GM12878 (cell line): ENCODE data around the gene CFAP90. TPM values are rescaled to one million over a fixed set of nuclear protein-coding genes. Genes with fewer than 3 reads are reported as not detected.

ENCODE experiments used
- ATAC-seq: fragments of 200-7000 bp; cut with Tn5 transposase; 3 replicates; pipeline ENCODE4 v1.9.1; 2020; ENCODE audit warnings: mild to moderate bottlenecking, moderate library complexity
- BruUV-seq: library from RNA; stranded (reverse); fragments of 400-500 nt; replicated peaks from 2 replicates; lab custom pipeline; 2021; lab: Mats Ljungman, UMichigan
- CTCF ChIA-PET: fragments of 300-600 bp; sonication (Branson Sonifier 250); formaldehyde crosslinking; extraction: SDS; loops from one replicate; lab custom pipeline; 2021; ENCODE audit warnings: inconsistent platforms; lab: Yijun Ruan, JAX
- POLR2A ChIA-PET: fragments of 350-600 bp; formaldehyde crosslinking; extraction: SDS; loops from one replicate; lab custom pipeline; 2021; ENCODE audit warnings: inconsistent platforms; lab: Charles Lee
- RAD21 ChIA-PET: fragments of 300-600 bp; sonication (Branson Sonifier 250); formaldehyde crosslinking; loops from one replicate; lab custom pipeline; 2023; ENCODE audit warnings: antibody characterized with exemption; ENCODE audit not compliant: unreplicated experiment; lab: Charles Lee
- SMC1A ChIA-PET: fragments of 300-600 bp; sonication (Branson Sonifier 250); formaldehyde crosslinking; loops from one replicate; lab custom pipeline; 2023; ENCODE audit not compliant: unreplicated experiment, uncharacterized antibody; lab: Charles Lee
- DNase-seq: peaks from one replicate; pipeline ENCODE4 v3.0.0-alpha.2; 2011; ENCODE audit warnings: low read depth, low spot score
- FAIRE-seq: peaks from 3 replicates; lab custom pipeline; 2011; peaks lifted over from hg19 to GRCh38; lab: Jason Lieb, UNC
- H2AFZ ChIP-seq: 2 replicates; pipeline ENCODE4 v1.6.0; 2011; ENCODE audit warnings: low read depth, low read length, control low read depth; ENCODE audit not compliant: control insufficient read depth
- H3K27ac ChIP-seq: 2 replicates; pipeline ENCODE4 v1.5.1; 2011; ENCODE audit warnings: control low read depth; ENCODE audit not compliant: control insufficient read depth, insufficient read depth
- H3K27me3 ChIP-seq, 2 experiments: replicated peaks in 1 of 2; 2 replicates each; pipeline versions ENCODE4 v1.6.0 to v1.6.1; 2011; ENCODE audit warnings: low read length in 1 of 2; ENCODE audit not compliant: control insufficient read depth in 2 of 2, insufficient read depth in 2 of 2
- H3K36me3 ChIP-seq, 2 experiments: 2 replicates each; pipeline ENCODE4 v1.5.1; 2011; ENCODE audit warnings: low read length in 1 of 2; ENCODE audit not compliant: control insufficient read depth in 2 of 2, insufficient read depth in 2 of 2
- H3K4me1 ChIP-seq: 2 replicates; pipeline ENCODE4 v1.6.1; 2011; ENCODE audit warnings: mild to moderate bottlenecking, low read length, moderate library complexity, mixed read lengths; ENCODE audit not compliant: control insufficient read depth, insufficient read depth
- H3K4me2 ChIP-seq: 2 replicates; pipeline ENCODE4 v1.6.0; 2011; ENCODE audit warnings: control low read depth; ENCODE audit not compliant: control insufficient read depth, insufficient read depth
- H3K4me3 ChIP-seq: fragments of 200-600 bp; sonication (generic); 2 replicates; pipeline ENCODE4 v1.5.1; 2016
- H3K79me2 ChIP-seq: 2 replicates; pipeline ENCODE4 v1.6.0; 2011; ENCODE audit warnings: low read length; ENCODE audit not compliant: control insufficient read depth, insufficient read depth
- H3K9ac ChIP-seq: 2 replicates; pipeline ENCODE4 v1.8.0; 2011; ENCODE audit warnings: low read length, control low read depth, mixed read lengths; ENCODE audit not compliant: control insufficient read depth, insufficient read depth
- H3K9me3 ChIP-seq: replicated peaks from 3 replicates; pipeline ENCODE4 v1.5.1; 2011; ENCODE audit warnings: mild to moderate bottlenecking, low read length; ENCODE audit not compliant: control insufficient read depth, insufficient read depth
- H4K20me1 ChIP-seq: 2 replicates; pipeline ENCODE4 v1.6.0; 2011; ENCODE audit not compliant: control insufficient read depth, insufficient read depth
- BCL11A ChIP-seq: IDR thresholded peaks from 2 replicates; pipeline ENCODE4 v1.6.1; 2011; ENCODE audit warnings: low read depth, low read length
- FOS ChIP-seq: IDR thresholded peaks from 3 replicates; pipeline ENCODE4 v1.6.1; 2011; ENCODE audit warnings: borderline replicate concordance; ENCODE audit not compliant: insufficient read length; ENCODE audit errors: extremely low read depth
- MTA3 ChIP-seq: IDR thresholded peaks from 2 replicates; pipeline ENCODE4 v1.6.1; 2012; ENCODE audit warnings: low read length, inconsistent platforms, borderline replicate concordance
- POU2F2 ChIP-seq: IDR thresholded peaks from 3 replicates; pipeline ENCODE4 v1.6.1; 2011; ENCODE audit warnings: low read depth, mild to moderate bottlenecking, low read length, borderline replicate concordance
- SREBF1 ChIP-seq: IDR thresholded peaks from 2 replicates; pipeline ENCODE4 v1.6.1; 2012; ENCODE audit warnings: mild to moderate bottlenecking, low read length
- TARDBP ChIP-seq: IDR thresholded peaks from 2 replicates; pipeline ENCODE4 v1.6.1; 2016; ENCODE audit warnings: borderline replicate concordance
- ZBTB4 ChIP-seq: fragments of 450-650 bp; formaldehyde crosslinking; IDR thresholded peaks from 2 replicates; pipeline ENCODE4 v1.4.0; 2022; ENCODE audit warnings: mild to moderate bottlenecking, moderate library complexity
- WGBS: methylation state at CpG from one replicate; pipeline ENCODE4 v1.1.6; 2016; ENCODE audit warnings: low lambda C conversion rate; ENCODE audit not compliant: insufficient replicate concordance, insufficient coverage; ENCODE audit errors: missing lambda C conversion rate; 5-methylcytosine and 5-hydroxymethylcytosine counted together
- in situ Hi-C: fragments of 300-500 bp; cut with MboI; formaldehyde crosslinking; loops from 9 replicates; pipeline ENCODE4 v1.14.3; 2018; ENCODE audit warnings: mixed read lengths
- intact Hi-C: fragments of 100-400 bp; cut with micrococcal nuclease; formaldehyde crosslinking; loops from one replicate; pipeline ENCODE4 v1.14.2; 2022; ENCODE audit not compliant: unreplicated experiment
- polyA plus RNA-seq, 11 experiments: library from polyadenylated mRNA; depleted of rRNA in 4 of 11; unstranded in 6 of 11; stranded (reverse) in 5 of 11; fragments of >200 nt; fragmentation: Nextera tagmentation in 4 of 11; fragmentation: Illumina TruSeq in 1 of 11; extraction: Ambion mirVana in 4 of 11; extraction: Trizol in 1 of 11; gene quantifications; 1 replicate in 1 of 11; 2 replicates in 10 of 11; pipeline versions ENCODE4 v1.2.1 to v1.2.3, GENCODE V29; 2011 to 2016; ENCODE audit warnings: inconsistent platforms in 2 of 11, missing spikeins in 2 of 11, low read depth in 1 of 11
- total RNA-seq, 4 experiments: library from RNA; depleted of rRNA in 3 of 4; stranded (reverse); fragments of >200 nt in 3 of 4; fragmentation: Illumina TruSeq in 1 of 4; extraction: Trizol in 1 of 4; gene quantifications; 2 replicates each; pipeline versions ENCODE4 v1.2.1 to v1.2.3, GENCODE V29; 2013 to 2021
- TF ChIP-seq, protein P1 (sequence below): fragments of 450-650 bp; IDR thresholded peaks from 2 replicates; pipeline ENCODE4 v1.6.1; 2018; ENCODE audit warnings: mild to moderate bottlenecking, low read depth, moderate library complexity; ENCODE audit not compliant: partially characterized antibody
- TF ChIP-seq, protein P2 (sequence below): IDR thresholded peaks from 2 replicates; pipeline ENCODE4 v1.6.1; 2012; ENCODE audit warnings: low read depth, low read length, improper control_type of control experiment

CFAP90 gene
- total and polyA plus RNA-seq, 10 of the 15 experiments (the other 5 are each of a cell fraction or from before 2014, with no cell fraction given): not detected

DNA sequence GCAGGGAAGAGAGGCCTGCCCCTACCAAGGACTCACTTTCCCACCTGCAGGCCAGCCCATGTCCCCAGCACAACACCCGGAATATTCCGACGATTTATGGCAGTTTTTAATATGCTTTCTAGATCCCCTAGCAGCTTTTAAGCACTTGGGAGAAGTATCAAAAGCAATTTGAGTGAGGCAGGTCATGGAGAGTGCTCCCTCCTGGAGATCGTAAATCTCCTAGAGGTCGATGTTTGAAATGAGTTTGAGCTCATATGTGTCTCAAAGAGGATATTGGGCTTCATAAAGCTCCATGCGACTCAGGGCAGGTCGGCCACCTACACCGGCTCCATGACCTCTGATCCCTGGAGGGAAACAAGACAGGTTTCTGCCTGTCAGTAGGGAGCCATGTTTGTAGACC lies 27.3 kb downstream of the CFAP90 start:
- Histone ChIP-seq H3K9me3 (no peaks in the 10 kb centered on the region), H3K4me3 (no peak overlapping the region), H3K4me2 (no peak overlapping the region), H3K4me1 (no peaks in the 10 kb centered on the region), H3K27ac (no peak overlapping the region), H3K9ac (no peak overlapping the region), H4K20me1 (no peaks in the 10 kb centered on the region), H3K27me3 (peaks cover 0 to 1% of the 10 kb centered on the region in 2 experiments; a peak in 2 of 4 replicates), H3K36me3 (no peaks in the 10 kb centered on the region), H2AFZ (no peak overlapping the region), H3K79me2 (no peaks in the 10 kb centered on the region)
- no peak for FAIRE-seq
- intact Hi-C loops (no loop called here), in situ Hi-C loops (no loop called here)
- ChIA-PET CTCF (interaction anchor here (1.5 kb wide), 1 partner anchor 10 kb away, joined by 5 read pairs; no protein-coding TSS in a partner anchor), RAD21 (no interaction called here), SMC1A (no interaction called here), POLR2A (no interaction called here)
- ATAC-seq: no peak
- DNase-seq: no peak
- 63% methylated on average over 8 of the region's 8 CpGs for WGBS
- TF ChIP-seq, protein P1, sequence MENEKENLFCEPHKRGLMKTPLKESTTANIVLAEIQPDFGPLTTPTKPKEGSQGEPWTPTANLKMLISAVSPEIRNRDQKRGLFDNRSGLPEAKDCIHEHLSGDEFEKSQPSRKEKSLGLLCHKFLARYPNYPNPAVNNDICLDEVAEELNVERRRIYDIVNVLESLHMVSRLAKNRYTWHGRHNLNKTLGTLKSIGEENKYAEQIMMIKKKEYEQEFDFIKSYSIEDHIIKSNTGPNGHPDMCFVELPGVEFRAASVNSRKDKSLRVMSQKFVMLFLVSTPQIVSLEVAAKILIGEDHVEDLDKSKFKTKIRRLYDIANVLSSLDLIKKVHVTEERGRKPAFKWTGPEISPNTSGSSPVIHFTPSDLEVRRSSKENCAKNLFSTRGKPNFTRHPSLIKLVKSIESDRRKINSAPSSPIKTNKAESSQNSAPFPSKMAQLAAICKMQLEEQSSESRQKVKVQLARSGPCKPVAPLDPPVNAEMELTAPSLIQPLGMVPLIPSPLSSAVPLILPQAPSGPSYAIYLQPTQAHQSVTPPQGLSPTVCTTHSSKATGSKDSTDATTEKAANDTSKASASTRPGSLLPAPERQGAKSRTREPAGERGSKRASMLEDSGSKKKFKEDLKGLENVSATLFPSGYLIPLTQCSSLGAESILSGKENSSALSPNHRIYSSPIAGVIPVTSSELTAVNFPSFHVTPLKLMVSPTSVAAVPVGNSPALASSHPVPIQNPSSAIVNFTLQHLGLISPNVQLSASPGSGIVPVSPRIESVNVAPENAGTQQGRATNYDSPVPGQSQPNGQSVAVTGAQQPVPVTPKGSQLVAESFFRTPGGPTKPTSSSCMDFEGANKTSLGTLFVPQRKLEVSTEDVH: no peak
- TF ChIP-seq POU2F2 (no peak), TARDBP (no peak), ZBTB4 (CRISPR knock-in tag) (no peak), BCL11A (no peak), MTA3 (no peak), FOS (no peak), SREBF1 (no peak)
- TF ChIP-seq, protein P2, sequence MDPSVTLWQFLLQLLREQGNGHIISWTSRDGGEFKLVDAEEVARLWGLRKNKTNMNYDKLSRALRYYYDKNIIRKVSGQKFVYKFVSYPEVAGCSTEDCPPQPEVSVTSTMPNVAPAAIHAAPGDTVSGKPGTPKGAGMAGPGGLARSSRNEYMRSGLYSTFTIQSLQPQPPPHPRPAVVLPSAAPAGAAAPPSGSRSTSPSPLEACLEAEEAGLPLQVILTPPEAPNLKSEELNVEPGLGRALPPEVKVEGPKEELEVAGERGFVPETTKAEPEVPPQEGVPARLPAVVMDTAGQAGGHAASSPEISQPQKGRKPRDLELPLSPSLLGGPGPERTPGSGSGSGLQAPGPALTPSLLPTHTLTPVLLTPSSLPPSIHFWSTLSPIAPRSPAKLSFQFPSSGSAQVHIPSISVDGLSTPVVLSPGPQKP: no peak
- BruUV-seq: no TSS peak
